Stimulated activated CD4-positive, alpha-beta T cell treated with anti-CD3 and anti-CD28 coated beads, Interleukin-4, amount 100 ng/mL, for 24 hours (primary cell): ENCODE data around the gene ARHGAP31.

Experiments used
- DNase-seq: peaks from one replicate; pipeline ENCODE4 v3.0.0-alpha.2; 2020

ARHGAP31 gene

GRCh38 chr3:119453822-119454221 lies 159.6 kb downstream of the ARHGAP31 start:
- no peak for DNase-seq

GRCh38 chr3:119456469-119456868 lies 162.3 kb downstream of the ARHGAP31 start:
- no peak for DNase-seq

- DNase-seq: no peak
Observed at GRCh38 chr3:119457246-119457645, 163.1 kb downstream of the ARHGAP31 start.

- peak; percentile 99 for DNase-seq
Observed at GRCh38 chr3:119463171-119464169, 169.3 kb downstream of the ARHGAP31 start, which contains the start of gene TMEM39A. TMEM39A (minus strand) TSS chr3:119463615; CDS start chr3:119462074, 1,541 bp downstream.

GRCh38 chr3:119468041-119468440 lies 173.9 kb downstream of the ARHGAP31 start:
- DNase-seq: no peak

GRCh38 chr3:119469418-119470189 lies 175.4 kb downstream of the ARHGAP31 start:
- DNase-seq: peak; percentile 10
